Skeletal muscle tissue (tissue), 4 donors: ENCODE measurements around the gene POT1. TPM values are rescaled to one million over a fixed set of nuclear protein-coding genes. Genes with fewer than 3 reads are reported as not detected.

ENCODE experiments used
- H3K27ac ChIP-seq: one replicate; pipeline ENCODE4 v1.7.0; 2013; ENCODE audit warnings: mild to moderate bottlenecking, low read depth, low read length, inconsistent platforms
- H3K27me3 ChIP-seq, 3 donors: one replicate each; pipeline ENCODE4 v1.7.0; 2013; ENCODE audit warnings: low read length in 3 of 3; ENCODE audit not compliant: control insufficient read depth in 3 of 3, insufficient read depth in 3 of 3
- H3K36me3 ChIP-seq, 3 donors: one replicate each; pipeline ENCODE4 v1.7.0; 2013; ENCODE audit warnings: low read length in 3 of 3; ENCODE audit not compliant: control insufficient read depth in 3 of 3, insufficient read depth in 3 of 3
- H3K4me1 ChIP-seq, 3 donors: one replicate each; pipeline ENCODE4 v1.7.0; 2013; ENCODE audit warnings: low read length in 3 of 3, mild to moderate bottlenecking in 3 of 3; ENCODE audit not compliant: control insufficient read depth in 3 of 3, insufficient read depth in 3 of 3
- H3K4me3 ChIP-seq, 3 donors: one replicate each; pipeline ENCODE4 v1.7.0; 2013; ENCODE audit warnings: low read length in 3 of 3
- H3K9ac ChIP-seq, 3 donors: one replicate each; pipeline ENCODE4 v1.7.0; 2013; ENCODE audit warnings: low read length in 3 of 3, mild to moderate bottlenecking in 3 of 3, moderate library complexity in 2 of 3, low read depth in 1 of 3
- H3K9me3 ChIP-seq, 3 donors: one replicate each; pipeline ENCODE4 v1.7.0; 2013; ENCODE audit warnings: low read length in 3 of 3; ENCODE audit not compliant: control insufficient read depth in 3 of 3
- total RNA-seq: library from RNA; depleted of rRNA; stranded (reverse); fragments of >200 nt; gene quantifications from one replicate; pipeline ENCODE4 v1.2.3, GENCODE V29; 2014
- donor health status: Osteomylitis.

Gene POT1
- total RNA-seq, 1 donor from 2014 or later = 50.1 TPM

- no peaks in the 10 kb centered on the region for H3K36me3 ChIP-seq
- H3K9ac ChIP-seq = no peak overlapping the region
- H3K4me3 ChIP-seq = no peak overlapping the region
- no peaks in the 10 kb centered on the region for H3K9me3 ChIP-seq
- no peak overlapping the region for H3K27ac ChIP-seq
- H3K4me1 ChIP-seq = no peaks in the 10 kb centered on the region
- no peaks in the 10 kb centered on the region for H3K27me3 ChIP-seq
Observed at GRCh38 chr7:124780056-124780455, 149.6 kb downstream of the POT1 start.

DNA sequence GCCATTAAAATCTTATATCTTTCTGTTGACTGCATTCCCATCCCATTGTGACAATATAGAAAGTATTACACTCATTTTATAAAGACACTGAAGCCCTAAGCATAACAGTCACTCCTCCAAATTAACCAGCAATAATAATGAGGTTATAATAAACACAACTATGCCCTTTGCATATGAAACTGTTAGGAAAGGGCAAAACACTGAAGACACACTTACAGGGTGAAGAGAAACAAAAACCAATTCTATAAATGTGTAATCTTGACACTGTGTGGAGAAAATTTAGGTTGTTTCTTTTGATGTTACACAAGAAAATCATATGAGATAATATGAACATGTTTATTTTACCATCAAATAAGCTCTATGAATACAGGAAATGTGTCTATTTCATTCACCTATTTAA is 150.0 kb downstream of the POT1 start:
- Histone ChIP-seq H3K27me3 (no peaks in the 10 kb centered on the region), H3K9me3 (no peaks in the 10 kb centered on the region), H3K4me1 (no peaks in the 10 kb centered on the region), H3K27ac (no peak overlapping the region), H3K4me3 (no peak overlapping the region), H3K9ac (no peak overlapping the region), H3K36me3 (no peaks in the 10 kb centered on the region)

GRCh38 chr7:124779194-124779593 is 150.4 kb downstream of the POT1 start:
- H3K9ac ChIP-seq = no peak overlapping the region
- H3K4me3 ChIP-seq = no peak overlapping the region
- H3K27me3 ChIP-seq = no peaks in the 10 kb centered on the region
- H3K36me3 ChIP-seq = no peaks in the 10 kb centered on the region
- no peaks in the 10 kb centered on the region for H3K4me1 ChIP-seq
- H3K27ac ChIP-seq = no peak overlapping the region
- no peaks in the 10 kb centered on the region for H3K9me3 ChIP-seq

GRCh38 chr7:124777268-124777667 is 152.4 kb downstream of the POT1 start:
- no peak overlapping the region for H3K4me3 ChIP-seq
- H3K9ac ChIP-seq = no peak overlapping the region
- no peaks in the 10 kb centered on the region for H3K27me3 ChIP-seq
- H3K9me3 ChIP-seq = no peaks in the 10 kb centered on the region
- H3K36me3 ChIP-seq = no peaks in the 10 kb centered on the region
- H3K27ac ChIP-seq = no peak overlapping the region
- no peaks in the 10 kb centered on the region for H3K4me1 ChIP-seq

- Histone ChIP-seq H3K4me1 (no peaks in the 10 kb centered on the region), H3K4me3 (no peak overlapping the region), H3K36me3 (no peaks in the 10 kb centered on the region), H3K9me3 (no peaks in the 10 kb centered on the region), H3K27me3 (no peaks in the 10 kb centered on the region), H3K9ac (no peak overlapping the region), H3K27ac (no peak overlapping the region)
Observed at GRCh38 chr7:124776153-124776552, 153.5 kb downstream of the POT1 start.

GRCh38 chr7:124775422-124775821 is 154.2 kb downstream of the POT1 start:
- no peak overlapping the region for H3K9ac ChIP-seq
- no peak overlapping the region for H3K4me3 ChIP-seq
- no peaks in the 10 kb centered on the region for H3K27me3 ChIP-seq
- no peaks in the 10 kb centered on the region for H3K4me1 ChIP-seq
- H3K27ac ChIP-seq = no peak overlapping the region
- no peaks in the 10 kb centered on the region for H3K36me3 ChIP-seq
- no peaks in the 10 kb centered on the region for H3K9me3 ChIP-seq

DNA sequence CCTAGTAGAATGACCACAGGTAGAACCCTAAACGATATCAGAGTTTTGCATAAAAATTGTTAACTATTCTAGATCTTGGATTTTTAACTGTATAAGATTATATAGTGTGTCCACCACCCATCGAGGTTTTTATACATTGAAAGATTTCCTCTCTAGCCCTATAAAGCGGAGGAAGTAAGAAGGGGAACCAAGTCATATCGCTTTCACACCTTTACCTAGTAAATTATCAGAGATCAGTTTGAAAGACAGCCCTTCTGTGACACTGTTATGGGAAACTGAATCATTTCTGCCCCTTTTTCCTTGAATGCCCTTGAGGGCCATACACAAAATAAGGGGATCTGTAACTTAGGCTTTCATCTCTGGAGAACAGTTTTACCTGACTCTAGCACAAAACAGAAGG is 155.7 kb downstream of the POT1 start:
- Histone ChIP-seq H3K36me3 (no peaks in the 10 kb centered on the region), H3K9ac (no peak overlapping the region), H3K4me3 (no peak overlapping the region), H3K27ac (no peak overlapping the region), H3K4me1 (no peaks in the 10 kb centered on the region), H3K27me3 (no peaks in the 10 kb centered on the region), H3K9me3 (no peaks in the 10 kb centered on the region)

- Histone ChIP-seq H3K9me3 (no peaks in the 10 kb centered on the region), H3K9ac (no peak overlapping the region), H3K36me3 (no peaks in the 10 kb centered on the region), H3K27ac (no peak overlapping the region), H3K4me3 (no peak overlapping the region), H3K4me1 (no peaks in the 10 kb centered on the region), H3K27me3 (peaks cover 0 to 2% (median 0%) of the 10 kb centered on the region in 3 donors)
Observed at GRCh38 chr7:124773339-124773738, 156.3 kb downstream of the POT1 start.

Other genes with a start within 250 kb of the POT1 start
- gene GPR37, start 164.0 kb downstream of the POT1 start, total RNA-seq = 20.9 TPM